Kidney (tissue), 14 donors: ENCODE results near the gene RHEX. TPM values are rescaled to one million over a fixed set of nuclear protein-coding genes. Genes with fewer than 3 reads are reported as not detected.

Source experiments
- DNase-seq, 5 donors: peaks; one replicate each; pipeline ENCODE4 v3.0.0-alpha.2; 2013 to 2020
- FAIRE-seq: peaks from 2 replicates; lab custom pipeline; 2012; peaks lifted over from hg19 to GRCh38; lab: Jason Lieb, UNC
- H3K27ac ChIP-seq, 2 donors: one replicate each; pipeline ENCODE4 v1.7.0; 2013; ENCODE audit warnings: low read depth in 2 of 2, low read length in 2 of 2, inconsistent platforms in 1 of 2
- H3K27me3 ChIP-seq: one replicate; pipeline ENCODE4 v1.7.1; 2013; ENCODE audit warnings: low read length, inconsistent platforms; ENCODE audit not compliant: control insufficient read depth, insufficient read depth
- H3K36me3 ChIP-seq, 3 donors: one replicate each; pipeline versions ENCODE4 v1.7.0 to v1.7.1; 2013; ENCODE audit warnings: low read length in 3 of 3, control low read depth in 1 of 3, inconsistent platforms in 1 of 3; ENCODE audit not compliant: insufficient read depth in 3 of 3, control insufficient read depth in 2 of 3
- H3K4me1 ChIP-seq, 3 donors: one replicate each; pipeline versions ENCODE4 v1.7.0 to v1.7.1; 2013; ENCODE audit warnings: low read length in 3 of 3, inconsistent platforms in 1 of 3, low read depth in 1 of 3; ENCODE audit not compliant: control insufficient read depth in 2 of 3, insufficient read depth in 2 of 3
- H3K4me3 ChIP-seq, 3 donors: one replicate each; pipeline versions ENCODE4 v1.7.0 to v1.8.1; 2013; ENCODE audit warnings: low read length in 3 of 3, control low read depth in 1 of 3, inconsistent platforms in 1 of 3
- H3K9ac ChIP-seq, 3 donors: one replicate each; pipeline versions ENCODE4 v1.7.0 to v1.7.1; 2013; ENCODE audit warnings: low read length in 3 of 3, control low read depth in 1 of 3, inconsistent platforms in 1 of 3
- H3K9me3 ChIP-seq, 3 donors: one replicate each; pipeline versions ENCODE4 v1.7.0 to v1.7.1; 2013; ENCODE audit warnings: low read length in 3 of 3, control low read depth in 1 of 3, inconsistent platforms in 1 of 3; ENCODE audit not compliant: control insufficient read depth in 2 of 3, insufficient read depth in 1 of 3
- CTCF ChIP-seq: IDR thresholded peaks from 3 replicates; pipeline ENCODE4 v1.5.1; 2012; ENCODE audit warnings: mild to moderate bottlenecking, moderate library complexity, borderline replicate concordance; ENCODE audit not compliant: insufficient read depth; ENCODE audit errors: extremely low read depth
- intact Hi-C: fragments of 100-400 bp; cut with DNase I; formaldehyde crosslinking; loops from one replicate; pipeline ENCODE4 v1.11.1; 2022
- polyA plus RNA-seq: library from polyadenylated mRNA; stranded (reverse); fragments of 350-450 nt; fragmentation: Illumina TruSeq; extraction: RNeasy Lipid Tissue Mini Kit (QIAGEN cat#74804); gene quantifications from one replicate; pipeline ENCODE4 v1.2.3, GENCODE V29; 2014; ENCODE audit warnings: low read depth, low replicate concordance; ENCODE audit not compliant: insufficient read depth
- total RNA-seq: library from RNA; stranded (reverse); fragmentation: NEBNext Ultra II Directional; extraction: Animal tissue kit (Norgen Biotek cat#: 25700); gene quantifications from one replicate; pipeline ENCODE4 v1.2.1, GENCODE V29; 2021
- donor health status: control.
- donor health status: control.
- donor health status: control.
- donor health status: control.
- donor health status: control.
- donor health status: DM: yes; HTN: yes; CAD: no.
- donor health status: Normal renal cell carcinoma (clear cell type).

The RHEX gene
- total and polyA plus RNA-seq, 2 donors from 2014 or later: 10.2 to 39.5 TPM

DNA sequence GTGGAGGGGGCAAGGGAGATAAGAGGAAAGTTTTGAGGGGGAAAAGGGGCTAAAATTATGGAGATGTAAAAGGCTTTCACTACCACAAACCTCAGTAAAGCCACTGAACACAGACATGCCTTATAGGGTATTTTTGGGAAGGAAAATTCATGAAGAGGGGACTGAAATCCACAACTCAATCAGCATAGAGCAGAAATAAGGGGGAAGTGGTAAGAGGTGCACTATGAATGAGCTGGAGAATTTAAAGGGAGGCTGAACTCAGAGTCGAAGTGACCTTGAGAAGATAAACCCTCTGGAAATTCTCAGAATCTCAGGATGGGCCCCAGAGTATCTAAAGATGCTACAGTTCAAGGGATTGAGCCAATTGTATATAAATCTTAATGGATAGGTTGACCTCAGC is 15.3 kb downstream of the RHEX start:
- Histone ChIP-seq H3K27me3 (no peaks in the 10 kb centered on the region), H3K36me3 (no peaks in the 10 kb centered on the region), H3K4me3 (no peak overlapping the region), H3K9ac (no peak overlapping the region), H3K27ac (no peak overlapping the region), H3K4me1 (no peaks in the 10 kb centered on the region), H3K9me3 (no peaks in the 10 kb centered on the region)
- TF ChIP-seq CTCF: no peak
- DNase-seq (no peak), FAIRE-seq (no peak)
- intact Hi-C loops: no loop called here

DNA sequence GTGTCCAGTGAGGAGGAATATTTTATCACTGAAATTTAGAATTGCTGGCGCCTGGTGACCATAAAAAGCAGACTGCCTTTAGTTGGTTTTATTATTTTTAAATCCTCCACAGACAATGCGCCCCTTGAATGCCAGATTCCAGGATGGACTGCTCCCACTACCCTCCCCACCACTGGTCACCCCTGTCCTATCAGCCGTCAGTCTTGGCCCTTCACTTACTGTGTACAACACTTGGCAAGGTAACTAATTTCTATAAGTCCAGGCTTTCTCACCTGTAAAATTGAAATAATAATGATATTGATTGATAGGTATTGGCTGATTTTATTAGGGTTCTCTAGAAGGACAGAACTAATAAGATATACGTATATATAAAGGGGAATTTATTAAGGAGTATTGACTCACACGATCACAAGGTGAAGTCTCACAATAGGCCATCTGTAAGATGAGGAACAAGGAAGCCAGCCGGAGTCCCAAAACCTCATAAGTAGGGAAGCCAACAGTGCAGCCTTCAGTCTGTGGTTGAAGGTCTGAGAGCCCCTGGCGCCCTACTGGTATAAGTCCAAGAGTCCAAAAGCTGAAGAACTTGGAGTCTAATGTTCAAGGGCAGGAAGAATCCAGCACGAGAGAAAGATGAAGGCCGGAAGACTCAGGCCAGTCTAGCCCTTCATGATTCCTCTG is 17.8 kb downstream of the RHEX start:
- intact Hi-C loops: no loop called here
- Histone ChIP-seq H3K9ac (no peak overlapping the region), H3K27ac (no peak overlapping the region), H3K27me3 (no peaks in the 10 kb centered on the region), H3K4me1 (no peaks in the 10 kb centered on the region), H3K36me3 (no peaks in the 10 kb centered on the region), H3K9me3 (no peaks in the 10 kb centered on the region), H3K4me3 (no peak overlapping the region)
- no peak for DNase-seq
- TF ChIP-seq CTCF: no peak
- no peak for FAIRE-seq

DNA sequence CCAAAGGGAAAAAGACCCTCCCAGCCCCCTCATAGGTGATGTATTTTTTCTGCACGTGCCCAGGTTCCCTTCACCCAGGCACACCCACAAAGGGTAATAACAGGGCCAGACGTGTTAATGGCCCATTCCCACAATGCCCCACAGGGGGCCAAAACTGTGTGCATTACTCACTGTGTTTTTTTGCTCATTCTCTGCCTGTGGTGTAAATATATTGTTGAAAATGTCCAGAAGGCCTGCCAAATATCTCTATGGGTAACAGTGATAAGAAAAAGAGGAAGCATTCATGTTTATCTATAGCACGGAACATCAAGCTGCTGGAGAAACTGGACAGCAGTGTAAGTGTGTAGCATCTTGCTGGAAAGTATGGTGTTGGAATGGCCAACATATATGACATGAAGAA is 21.9 kb downstream of the RHEX start:
- H3K4me1 ChIP-seq: no peaks in the 10 kb centered on the region
- FAIRE-seq (no peak), DNase-seq (no peak)
- no peak overlapping the region for H3K9ac ChIP-seq
- no peak overlapping the region for H3K27ac ChIP-seq
- intact Hi-C loops: no loop called here
- H3K9me3 ChIP-seq: no peaks in the 10 kb centered on the region
- no peak overlapping the region for H3K4me3 ChIP-seq
- no peaks in the 10 kb centered on the region for H3K27me3 ChIP-seq
- H3K36me3 ChIP-seq: no peaks in the 10 kb centered on the region
- no peak for TF ChIP-seq CTCF
